GM18873 (cell line): ENCODE data around the gene HACD2.

ENCODE experiments used
- ATAC-seq: cut with Tn5 transposase; IDR thresholded peaks from one replicate; pipeline ENCODE4 v1.9.1; 2021; ENCODE audit warnings: mild to moderate bottlenecking, moderate library complexity, moderate number of reproducible peaks; ENCODE audit not compliant: unreplicated experiment, low FRiP score

HACD2 gene

DNA sequence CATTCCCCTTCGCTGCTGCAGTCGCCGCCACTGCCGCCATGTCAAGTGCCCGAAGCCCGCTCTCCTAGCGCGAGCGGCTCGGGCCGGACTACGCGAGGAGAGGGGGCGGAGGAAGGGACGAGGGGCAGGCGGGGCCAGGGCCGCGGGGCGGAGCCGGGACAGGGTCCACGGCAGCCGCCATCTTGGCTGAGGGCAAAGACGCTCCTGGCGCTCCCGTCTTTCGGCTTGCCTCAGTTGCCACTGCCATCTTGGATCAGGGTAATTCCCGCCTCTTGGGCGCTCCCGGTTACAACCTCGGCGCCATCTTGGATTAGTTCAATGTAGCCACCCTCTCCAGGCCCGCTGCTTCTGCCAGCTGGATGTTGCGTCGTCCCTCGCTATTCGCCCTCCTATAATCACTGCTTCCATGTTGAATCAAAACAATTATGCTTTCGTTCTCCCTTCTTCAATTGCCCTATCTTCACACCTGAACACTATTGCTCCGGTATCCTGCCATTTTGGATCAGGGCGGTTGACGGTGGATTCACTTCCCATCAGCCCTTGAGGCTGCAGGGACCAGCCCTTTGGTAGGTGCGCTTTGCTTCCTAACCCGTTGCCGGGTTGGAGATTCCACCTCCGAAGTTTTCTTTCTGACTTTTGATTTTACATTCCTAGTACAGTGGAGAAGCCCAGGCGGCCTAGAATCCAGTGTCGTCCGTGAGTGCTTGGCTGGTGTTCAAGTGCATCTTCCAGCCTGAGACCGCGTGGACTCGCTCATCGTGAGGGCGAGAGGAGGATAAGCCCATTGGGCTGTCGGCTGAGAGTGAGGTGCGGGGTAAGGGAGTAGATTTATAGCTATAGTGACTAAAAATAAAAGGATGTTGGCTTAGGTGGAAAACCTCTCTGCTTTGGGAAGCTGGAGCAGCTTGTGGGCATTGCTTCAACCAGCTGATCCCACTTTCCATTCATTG lies at the start of gene HACD2:
TSS of gene HACD2 (minus strand) at position 66 of the 950 bp plus-strand sequence. CDS start at position 40, 26 bp downstream.
- ATAC-seq, result peak; percentile 80

DNA sequence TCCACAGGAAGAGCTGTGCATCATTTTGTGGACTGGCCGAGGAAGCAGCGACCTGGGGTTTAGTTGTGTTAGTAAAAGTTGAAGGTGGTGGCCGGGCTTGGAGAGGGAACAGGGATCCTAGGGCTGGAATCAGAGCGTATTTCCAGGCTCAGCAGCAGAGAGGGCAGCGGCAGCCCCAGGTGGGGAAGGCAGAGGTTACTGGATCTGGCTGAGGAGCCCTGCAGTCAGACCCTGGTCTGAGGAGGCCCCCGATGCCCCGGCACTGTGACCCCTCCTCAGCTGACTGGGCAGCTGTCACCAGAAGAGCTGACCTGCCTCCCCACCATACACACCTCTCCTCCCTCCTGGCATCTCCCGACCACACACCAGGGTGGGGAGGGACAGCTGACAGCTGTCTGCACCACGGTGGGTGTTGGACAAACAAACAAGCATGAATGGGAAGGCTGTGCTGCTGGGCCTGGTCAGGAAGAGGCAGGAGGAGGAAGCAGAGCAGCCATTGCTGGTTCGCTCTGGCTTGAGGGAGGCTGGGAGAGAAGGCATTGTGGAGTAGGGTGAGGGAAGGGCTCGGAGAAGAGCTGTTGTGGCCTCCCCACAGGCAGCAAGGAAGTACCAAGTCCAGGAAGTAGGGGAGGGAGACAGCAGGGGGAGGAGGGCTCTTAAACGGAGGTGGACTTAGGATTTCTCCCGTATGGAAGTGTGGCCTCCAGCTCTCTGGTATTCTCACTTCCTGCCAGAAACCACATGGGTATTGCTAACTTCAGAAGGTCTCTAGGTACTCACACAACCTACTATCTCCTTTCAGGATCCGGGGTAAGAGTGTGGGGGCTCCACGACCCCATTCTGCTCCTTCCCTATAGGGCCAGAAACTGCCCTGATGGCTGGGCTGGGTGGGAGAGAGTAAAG lies 49.5 kb upstream of the HACD2 start:
- no peak for ATAC-seq

DNA sequence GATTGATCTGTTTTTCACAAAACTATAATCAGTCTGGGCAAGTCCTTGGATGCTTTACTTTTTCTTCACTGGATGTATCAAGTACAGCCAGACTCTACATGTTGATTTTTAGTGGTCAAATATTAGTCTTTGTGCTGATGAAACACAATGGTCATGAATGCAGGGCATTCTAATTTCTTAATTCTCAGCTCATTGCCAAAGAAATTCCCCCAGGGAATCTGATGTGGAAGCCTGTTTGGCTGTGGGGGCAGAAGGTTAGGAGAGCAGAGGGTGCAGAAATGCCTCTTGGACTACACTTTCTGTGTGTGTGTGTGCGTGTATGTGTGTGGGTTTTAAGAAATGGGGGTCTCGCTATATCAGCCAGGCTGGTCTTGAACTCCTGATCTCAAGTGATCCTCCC lies 48.7 kb upstream of the HACD2 start:
- ATAC-seq, result no peak

DNA sequence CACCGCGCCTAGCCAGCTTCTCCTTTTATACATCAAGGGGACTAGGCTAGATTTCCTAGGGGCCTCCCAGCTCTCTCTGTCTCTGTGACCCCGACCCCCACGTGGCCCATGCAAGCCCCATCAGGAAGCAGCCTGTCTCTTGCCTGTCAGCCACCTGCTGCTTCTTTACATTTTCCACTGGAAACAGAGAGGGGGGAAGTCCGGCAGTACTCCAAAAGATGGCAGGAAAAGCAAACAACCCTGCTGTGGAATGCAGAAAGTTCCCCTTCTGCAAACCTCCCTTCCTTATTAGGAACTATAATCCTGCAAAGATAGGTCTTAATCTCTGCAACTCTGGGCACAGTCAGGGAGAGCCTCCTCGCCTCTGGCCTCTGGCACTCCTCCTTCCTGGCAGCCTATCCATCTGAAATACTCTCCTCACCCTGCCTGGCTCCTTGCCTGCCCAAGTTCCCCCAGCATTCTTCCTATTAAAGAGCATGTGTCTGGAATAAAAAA lies 47.4 kb upstream of the HACD2 start:
- ATAC-seq, result no peak

DNA sequence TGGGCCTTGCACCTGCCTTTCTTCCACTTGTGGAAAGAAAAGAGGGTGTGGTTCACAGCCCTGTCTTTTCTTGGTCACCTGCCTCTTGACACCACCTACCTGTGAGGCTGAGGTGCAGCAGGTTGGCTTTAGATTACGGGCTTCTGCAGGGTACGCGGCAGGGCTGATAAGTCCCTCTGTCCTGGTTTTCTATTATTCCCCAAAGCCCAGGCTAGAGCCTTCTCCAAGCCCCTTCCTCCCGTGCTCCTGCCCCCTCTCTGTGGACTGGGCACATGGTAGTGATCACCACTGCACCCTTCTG lies 44.8 kb upstream of the HACD2 start:
- ATAC-seq, result no peak

DNA sequence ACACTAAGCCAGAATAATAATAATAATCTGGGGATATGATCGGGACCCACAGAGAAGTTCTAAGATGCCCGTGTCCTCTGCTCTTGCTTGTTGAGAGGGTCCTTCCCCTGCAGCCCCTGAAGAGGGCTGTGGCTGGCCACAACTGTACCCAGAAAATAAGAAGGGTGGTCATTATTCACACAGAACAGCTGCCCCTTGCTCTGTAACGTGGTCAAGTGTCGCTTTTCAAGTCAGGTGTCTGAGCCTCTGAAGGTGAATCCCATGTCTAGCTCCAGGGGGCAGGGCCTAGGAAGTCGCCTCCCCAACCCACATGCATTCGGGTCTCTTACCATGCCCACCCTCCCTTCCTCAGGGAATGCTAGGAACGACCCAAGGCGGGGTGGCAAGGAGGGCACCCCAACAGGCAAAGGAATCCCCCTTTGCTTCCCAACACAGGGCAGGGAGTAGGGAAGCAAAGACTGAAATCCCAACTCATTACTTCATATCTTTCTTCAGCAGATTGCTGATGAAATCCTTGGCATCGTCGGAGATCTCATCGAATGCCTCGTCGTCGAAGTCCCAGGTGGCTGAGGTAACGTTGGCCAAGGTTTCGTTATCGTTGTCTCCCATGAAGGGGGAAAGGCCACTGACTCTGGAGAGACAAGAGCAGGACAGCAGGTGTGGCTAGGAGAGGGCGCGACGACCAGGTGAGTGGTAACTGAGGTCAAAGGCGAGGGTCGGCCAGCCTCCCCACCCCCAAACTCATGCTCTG lies 44.3 kb upstream of the HACD2 start:
- no peak for ATAC-seq

DNA sequence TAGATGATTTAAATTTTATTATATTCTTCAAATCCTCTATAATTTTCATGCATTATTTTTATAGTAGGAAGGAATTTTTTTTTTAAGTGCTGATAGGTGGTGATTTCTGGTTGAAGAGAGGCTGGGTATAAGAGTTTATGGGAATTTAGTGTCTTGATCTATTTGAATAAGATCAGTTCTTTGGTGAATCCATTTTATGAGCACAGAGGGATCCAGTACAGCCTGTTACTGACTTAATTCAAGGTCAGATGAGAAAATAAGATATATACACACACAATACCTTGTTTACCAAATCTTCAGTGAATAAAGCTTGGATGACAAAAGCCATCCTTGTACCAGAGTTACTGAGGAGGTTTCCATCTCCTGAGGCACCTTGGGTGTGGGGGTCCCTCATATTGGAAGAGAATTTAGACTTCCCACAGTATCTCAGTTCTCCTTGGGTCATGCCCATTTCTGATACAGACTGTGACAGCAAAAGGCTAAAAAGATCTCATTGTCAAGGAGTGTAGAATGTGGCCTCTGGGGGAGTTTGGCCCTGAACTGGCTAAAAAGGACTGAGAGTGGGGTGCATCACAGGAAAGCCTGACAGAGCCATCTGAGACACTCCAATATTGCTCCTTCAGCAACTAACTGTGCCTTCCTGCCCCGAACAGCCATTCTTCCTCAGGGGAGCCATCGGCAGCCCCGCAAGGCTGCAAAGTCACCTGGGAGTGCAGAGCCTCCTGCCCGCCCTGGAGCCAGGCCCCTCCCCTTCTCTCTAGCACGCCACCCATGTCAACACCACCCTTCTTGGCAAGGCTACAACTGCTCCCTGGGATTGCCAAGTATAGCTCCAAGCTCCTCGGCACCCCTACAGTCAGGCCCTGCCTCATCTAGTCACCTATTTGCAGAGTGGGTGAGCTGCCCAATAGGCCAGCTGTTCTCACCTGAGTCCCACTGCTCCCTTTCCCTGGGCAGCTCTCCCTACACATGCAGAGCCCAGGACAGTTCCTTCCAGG lies 43.1 kb upstream of the HACD2 start:
- no peak for ATAC-seq

- ATAC-seq, result no peak
Measured at GRCh38 chr3:123626881-123627280, 42.0 kb upstream of the HACD2 start.

GRCh38 chr3:123624302-123624701 lies 39.4 kb upstream of the HACD2 start:
- ATAC-seq, result no peak

DNA sequence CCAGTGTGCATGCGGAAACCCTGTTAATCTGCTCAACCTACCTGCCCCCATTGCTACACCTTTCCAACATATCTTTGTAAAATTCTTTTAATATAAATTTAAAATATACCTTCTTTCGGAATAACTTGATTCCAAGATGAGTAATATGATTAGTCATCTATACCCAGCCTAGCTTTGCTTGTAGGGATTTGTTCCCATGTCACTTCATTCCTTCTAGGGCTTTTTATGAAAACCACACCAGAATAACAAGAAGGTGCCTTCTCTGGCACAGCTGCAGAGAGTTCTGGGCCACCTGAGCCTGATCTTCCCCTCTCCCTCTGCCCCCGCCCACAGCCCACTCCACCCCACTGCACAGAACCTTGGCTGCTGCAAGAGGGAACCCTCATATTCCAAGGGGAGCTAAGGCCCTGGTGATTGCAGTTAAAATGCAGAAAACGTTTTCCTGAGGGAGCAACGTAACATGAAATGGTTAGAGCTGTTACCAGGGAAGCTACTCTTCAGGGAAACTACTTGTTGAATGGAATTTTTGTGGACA lies 38.6 kb upstream of the HACD2 start:
- no peak for ATAC-seq

GRCh38 chr3:123622766-123623165 lies 37.9 kb upstream of the HACD2 start:
- ATAC-seq, result no peak

- ATAC-seq, result no peak
Measured at GRCh38 chr3:123621850-123622189, 37.0 kb upstream of the HACD2 start.

GRCh38 chr3:123621186-123621849 lies 36.5 kb upstream of the HACD2 start:
- no peak for ATAC-seq

- no peak for ATAC-seq
Measured at GRCh38 chr3:123620343-123620742, 35.5 kb upstream of the HACD2 start.

- ATAC-seq, result no peak
Measured at GRCh38 chr3:123618768-123619484, 34.1 kb upstream of the HACD2 start.

DNA sequence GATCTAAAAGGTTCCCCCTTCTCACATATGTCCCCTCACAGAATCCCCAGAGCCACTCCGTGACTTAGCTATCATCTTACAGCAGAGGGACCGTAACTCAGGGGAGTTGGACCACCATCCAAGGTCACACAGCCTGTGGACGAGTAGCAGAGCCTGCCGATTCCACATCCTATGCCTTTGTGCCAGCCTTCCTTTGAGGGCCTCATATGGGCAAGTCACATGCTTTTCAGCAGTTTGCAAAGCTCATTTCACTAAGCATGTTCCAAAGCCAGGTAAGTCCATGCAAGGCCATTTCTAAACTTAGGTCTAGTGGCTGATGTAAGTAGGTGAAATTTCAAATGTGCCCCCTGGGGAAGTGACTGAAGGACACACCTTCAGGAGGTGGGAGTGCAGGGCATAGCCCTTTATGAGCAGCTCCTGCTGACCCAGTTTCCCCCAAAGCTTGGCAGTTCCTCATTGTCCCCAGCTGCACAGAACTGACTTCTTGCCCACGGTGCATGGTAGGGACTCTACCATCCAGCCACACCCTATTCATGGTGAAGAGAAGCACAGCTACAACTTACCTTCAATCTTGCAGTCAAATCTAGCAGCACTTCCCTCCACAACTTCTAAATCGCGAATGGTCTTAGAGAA lies 33.3 kb upstream of the HACD2 start:
- no peak for ATAC-seq

GRCh38 chr3:123616593-123616992 lies 31.7 kb upstream of the HACD2 start:
- ATAC-seq, result no peak

DNA sequence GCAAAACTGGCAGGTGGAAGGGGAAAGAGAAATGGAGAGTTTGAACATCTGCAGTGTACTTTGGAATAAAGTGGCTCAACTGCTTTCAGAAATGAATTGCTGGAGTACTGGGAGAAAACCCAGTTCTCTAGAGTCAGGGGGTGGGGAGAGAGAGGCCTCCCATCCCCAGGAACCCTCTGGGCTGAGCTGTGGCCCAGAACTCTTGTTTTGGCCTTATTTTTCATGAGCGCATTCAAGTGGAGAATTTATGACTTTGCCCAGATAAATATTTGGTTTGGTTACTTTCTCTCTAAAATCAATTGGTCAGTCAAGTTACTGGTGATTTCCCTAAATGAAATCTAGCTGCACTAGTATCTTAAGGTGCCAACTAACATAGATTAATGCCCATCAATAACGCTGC lies 28.7 kb upstream of the HACD2 start:
- no peak for ATAC-seq
